ENCODE results near the gene CAMK1G. TPM values are rescaled to one million over a fixed set of nuclear protein-coding genes. Genes with fewer than 3 reads are reported as not detected.
A peak's percentile ranks its signal among the peaks of the same experiment; 100 is the strongest.

Gene CAMK1G
- total RNA-seq, 1 experiment from 2014 or later, result not detected

DNA sequence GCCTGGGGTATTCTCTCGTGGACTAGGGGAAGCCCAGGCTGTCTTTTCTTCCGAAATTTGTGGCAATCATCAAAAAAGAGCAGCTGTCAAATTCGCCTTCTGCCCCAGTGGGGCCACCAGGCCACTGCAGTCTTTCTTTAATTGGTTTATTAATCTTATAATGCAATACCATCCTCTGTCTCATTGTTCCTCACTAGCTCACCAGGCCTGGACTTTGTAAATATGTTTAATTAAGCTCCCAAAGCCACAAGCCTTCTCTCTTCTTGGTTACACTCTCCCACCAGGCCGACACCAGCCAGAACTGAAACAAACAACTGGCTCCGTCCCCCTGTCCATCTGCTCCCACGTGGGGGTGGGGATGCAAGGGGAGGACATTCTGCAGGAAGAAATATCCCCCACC lies 22.0 kb upstream of the CAMK1G start:
- H3K79me2 ChIP-seq (ENCODE audit: low read depth), result no peaks in the 10 kb centered on the region
- no peaks in the 10 kb centered on the region; the same call in 1 of the 2 replicates for H3K4me1 ChIP-seq (replicated peaks; ENCODE audit: insufficient read depth)
- no peak overlapping the region for H3K4me3 ChIP-seq
- no peaks in the 10 kb centered on the region for H3F3A ChIP-seq (ENCODE audit: insufficient read depth, low read depth)
- no peak overlapping the region for H3K4me2 ChIP-seq
- no peaks in the 10 kb centered on the region for H3K36me3 ChIP-seq (ENCODE audit: low read depth)
- H3K9me3 ChIP-seq (ENCODE audit: insufficient read depth, low read depth), result no peaks in the 10 kb centered on the region
- H3K27me3 ChIP-seq (ENCODE audit: insufficient read depth, low read depth), result no peaks in the 10 kb centered on the region
- DNase-seq, result no peak
- H2AFZ ChIP-seq, result no peak overlapping the region; the same call in 1 of the 2 replicates
- intact Hi-C loops (cut with micrococcal nuclease; ENCODE audit: unreplicated experiment), result loop anchor here (10.0 kb wide), 1 partner anchor 1537 kb away; no protein-coding TSS in a partner anchor
- CTCF ChIA-PET, result interaction anchor here (0.6 kb wide), 1 partner anchor 59 kb away, joined by 4 read pairs; no protein-coding TSS in a partner anchor
- no peaks in the 10 kb centered on the region for H4K20me1 ChIP-seq (ENCODE audit: insufficient read depth)
- H3K9me2 ChIP-seq (ENCODE audit: insufficient read depth), result no peaks in the 10 kb centered on the region
- no TSS peak for BruUV-seq (replicated peaks)
- no peak for TF ChIP-seq CTCF (conservative IDR thresholded peaks at IDR 0.05)
- POLR2A ChIA-PET (ENCODE audit: unreplicated experiment), result no interaction called here
- no peak overlapping the region for H3K27ac ChIP-seq

- no peak for DNase-seq
- H3K27me3 ChIP-seq (ENCODE audit: insufficient read depth, low read depth), result no peaks in the 10 kb centered on the region
- no peaks in the 10 kb centered on the region for H3K9me2 ChIP-seq (ENCODE audit: insufficient read depth)
- H3F3A ChIP-seq (ENCODE audit: insufficient read depth, low read depth), result no peaks in the 10 kb centered on the region
- ChIA-PET POLR2A (ENCODE audit: unreplicated experiment) (no interaction called here), CTCF (no interaction called here)
- no peak overlapping the region for H2AFZ ChIP-seq
- no peaks in the 10 kb centered on the region for H3K9me3 ChIP-seq (ENCODE audit: insufficient read depth, low read depth)
- H3K4me2 ChIP-seq, result no peak overlapping the region
- no peaks in the 10 kb centered on the region for H3K4me1 ChIP-seq (replicated peaks; ENCODE audit: insufficient read depth)
- BruUV-seq (replicated peaks), result no TSS peak
- no peaks in the 10 kb centered on the region for H4K20me1 ChIP-seq (ENCODE audit: insufficient read depth)
- no peaks in the 10 kb centered on the region for H3K79me2 ChIP-seq (ENCODE audit: low read depth)
- H3K36me3 ChIP-seq (ENCODE audit: low read depth), result no peaks in the 10 kb centered on the region
- intact Hi-C loops (cut with micrococcal nuclease; ENCODE audit: unreplicated experiment), result loop anchor here (5.0 to 10.0 kb wide), 2 partner anchors 913 to 1540 kb away; no protein-coding TSS in a partner anchor
- H3K27ac ChIP-seq, result no peak overlapping the region
- TF ChIP-seq EZH2 (IDR thresholded peaks at IDR 0.05; ENCODE audit: low read depth) (no peak), CTCF (conservative IDR thresholded peaks at IDR 0.05) (no peak)
- H3K4me3 ChIP-seq, result no peak overlapping the region
Observed at GRCh38 chr1:209564849-209565248, 18.7 kb upstream of the CAMK1G start.

DNA sequence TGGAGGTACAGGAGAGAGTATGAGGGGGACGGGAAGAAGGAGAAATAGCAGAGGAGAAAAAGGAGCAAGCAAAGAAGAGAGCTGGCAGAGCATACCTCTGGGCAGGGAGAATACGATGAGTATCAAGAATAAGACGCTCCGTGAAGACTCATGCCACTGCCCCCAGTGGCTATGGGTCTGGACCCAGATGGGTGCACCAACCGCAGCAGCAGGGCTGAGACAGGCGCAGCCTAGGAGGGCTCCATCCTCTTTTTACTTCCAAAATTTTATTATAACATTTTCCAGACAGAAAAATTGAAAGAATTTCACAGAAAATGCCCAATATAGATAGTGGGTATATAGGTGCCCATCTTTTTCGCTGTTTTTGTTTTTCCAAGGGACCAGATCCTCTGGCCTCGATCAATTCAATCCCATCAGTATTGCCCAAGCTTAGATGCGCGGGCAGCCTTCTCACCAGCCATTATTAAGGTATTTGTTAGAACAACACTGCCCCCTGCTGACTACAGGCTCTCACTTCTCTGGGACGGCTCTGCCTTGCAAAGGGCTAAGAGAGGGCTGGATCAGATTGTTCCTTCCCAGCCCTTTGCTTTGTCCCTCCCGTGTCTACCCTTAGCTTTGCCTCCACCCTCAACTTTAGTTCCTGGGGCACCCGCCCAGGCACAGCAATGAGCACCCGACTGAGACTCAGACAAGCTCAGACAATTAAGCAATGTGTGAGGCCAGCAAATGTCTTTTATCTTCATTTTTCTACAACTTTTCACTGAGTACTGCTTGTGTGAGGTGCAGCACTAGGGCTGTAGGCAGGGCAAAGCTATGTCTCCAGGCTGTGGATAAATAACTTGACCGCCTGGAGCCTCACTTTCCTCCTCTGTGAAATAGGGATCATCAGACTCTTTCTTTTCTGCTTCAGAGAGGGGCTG lies 17.5 kb upstream of the CAMK1G start:
- BruUV-seq (replicated peaks), result no TSS peak
- no peak overlapping the region for H3K4me2 ChIP-seq
- no peaks in the 10 kb centered on the region for H4K20me1 ChIP-seq (ENCODE audit: insufficient read depth)
- no peaks in the 10 kb centered on the region for H3K9me2 ChIP-seq (ENCODE audit: insufficient read depth)
- POLR2A ChIA-PET (ENCODE audit: unreplicated experiment), result no interaction called here
- CTCF ChIA-PET, result interaction anchor here (0.6 kb wide), 1 partner anchor 22 kb away, joined by 4 read pairs; no protein-coding TSS in a partner anchor
- H3K4me1 ChIP-seq (replicated peaks; ENCODE audit: insufficient read depth), result no peaks in the 10 kb centered on the region
- no peak overlapping the region for H3K4me3 ChIP-seq
- no peaks in the 10 kb centered on the region for H3K9me3 ChIP-seq (ENCODE audit: insufficient read depth, low read depth)
- no peak overlapping the region for H2AFZ ChIP-seq
- TF ChIP-seq EZH2 (IDR thresholded peaks at IDR 0.05; ENCODE audit: low read depth) (no peak), CTCF (conservative IDR thresholded peaks at IDR 0.05) (peak; percentile 90)
- no peaks in the 10 kb centered on the region for H3F3A ChIP-seq (ENCODE audit: insufficient read depth, low read depth)
- H3K79me2 ChIP-seq (ENCODE audit: low read depth), result no peaks in the 10 kb centered on the region
- no peaks in the 10 kb centered on the region for H3K36me3 ChIP-seq (ENCODE audit: low read depth)
- DNase-seq, result peak; percentile 53 to 65
- no peak overlapping the region for H3K27ac ChIP-seq
- peaks cover 7% of the 10 kb centered on the region; the same call in 1 of the 2 replicates for H3K27me3 ChIP-seq (ENCODE audit: insufficient read depth, low read depth)
- intact Hi-C loops (cut with micrococcal nuclease; ENCODE audit: unreplicated experiment), result loop anchor here (5.0 to 10.0 kb wide), 2 partner anchors 914 to 1541 kb away; no protein-coding TSS in a partner anchor

Measured in PC-9 (cell line).